ENCODE measurements around the gene TMEM14A.

The TMEM14A gene

DNA sequence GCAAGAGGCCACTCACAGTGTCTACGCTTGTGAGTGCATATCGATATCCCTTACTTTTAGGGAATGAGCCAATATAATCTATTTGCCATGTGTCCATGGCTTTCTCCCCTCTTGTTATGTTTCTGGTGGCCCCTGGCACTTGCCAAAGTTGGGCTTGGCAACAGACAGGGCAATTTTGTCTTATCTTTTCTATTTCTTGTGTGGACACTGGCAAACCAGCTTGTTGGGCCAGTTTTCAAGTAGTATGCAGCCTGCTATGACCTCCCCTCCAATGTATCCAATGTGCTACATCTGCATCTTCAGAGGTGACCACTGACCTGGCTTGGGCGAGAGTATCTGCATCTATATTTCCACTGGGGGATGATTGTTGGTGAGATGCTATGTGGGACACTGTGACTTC is 63.2 kb downstream of the TMEM14A start:
- no peak for DNase-seq (ENCODE audit: low read depth in 1 of 2, low spot score in 1 of 2)
- in situ Hi-C loops (cut with HindIII; ENCODE audit: low pct_unique_long_range_greater_than_20kb, low sequenced_read_pairs) = no loop called here
- no peak for TF ChIP-seq JUND (IDR thresholded peaks at IDR 0.05; ENCODE audit: low read depth)

DNA sequence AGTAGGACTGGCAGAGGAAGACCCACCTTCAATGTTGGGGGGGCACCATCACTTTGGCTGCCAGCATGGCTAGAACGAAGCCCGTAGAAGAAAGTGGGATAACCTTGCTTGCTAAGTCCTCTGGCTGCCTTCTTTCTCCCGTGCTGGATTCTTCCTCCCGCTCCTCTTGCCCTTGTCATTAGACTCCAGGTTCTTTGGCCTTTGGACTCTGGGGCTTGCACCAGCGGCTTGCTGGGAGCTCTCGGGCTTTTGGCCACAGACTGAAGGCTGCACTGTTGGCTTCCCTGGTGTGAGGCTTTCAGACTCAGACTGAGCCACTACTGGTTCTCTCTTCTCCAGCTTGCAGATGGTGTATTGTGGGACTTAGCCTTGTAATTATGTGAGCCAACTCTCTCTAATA is 64.2 kb downstream of the TMEM14A start:
- in situ Hi-C loops (cut with HindIII; ENCODE audit: low pct_unique_long_range_greater_than_20kb, low sequenced_read_pairs) = no loop called here
- no peak for TF ChIP-seq JUND (IDR thresholded peaks at IDR 0.05; ENCODE audit: low read depth)
- no peak for DNase-seq (ENCODE audit: low read depth in 1 of 2, low spot score in 1 of 2)

DNA sequence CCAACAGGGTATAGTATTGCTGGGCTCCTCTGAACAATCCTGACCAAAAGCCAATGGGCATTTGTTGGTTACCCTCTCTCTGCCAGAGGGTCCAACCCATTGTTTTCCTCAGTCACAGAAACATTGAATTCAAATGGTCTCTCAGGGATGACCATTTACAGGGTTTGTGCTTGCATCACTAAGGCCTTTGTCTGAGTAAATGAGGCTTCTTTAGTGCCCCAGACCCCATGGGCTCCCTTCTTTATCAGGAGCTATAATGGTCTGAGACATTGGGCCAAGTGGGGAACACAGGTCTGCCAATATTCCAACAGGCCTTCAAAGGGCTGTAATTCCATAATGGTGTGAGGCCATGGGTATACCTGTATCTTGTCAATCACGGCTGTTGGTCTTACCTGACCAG is 65.2 kb downstream of the TMEM14A start:
- in situ Hi-C loops (cut with HindIII; ENCODE audit: low pct_unique_long_range_greater_than_20kb, low sequenced_read_pairs) = no loop called here
- no peak for TF ChIP-seq JUND (IDR thresholded peaks at IDR 0.05; ENCODE audit: low read depth)
- no peak for DNase-seq (ENCODE audit: low read depth in 1 of 2, low spot score in 1 of 2)

Measured in T47D (cell line).